T1000 (cell line): ENCODE measurements around the gene MIDN.
"Not testable (repeated sequence)": the region's sequence is repeated elsewhere in the genome, so short reads cannot be mapped to it uniquely, and the experiment has no call there.

Experiments used
- DNase-seq: peaks from one replicate; lab custom pipeline; 2025; ENCODE audit warnings: mixed read lengths; lab: John Stamatoyannopoulos, UW

MIDN gene

GRCh38 chr19:1295169-1296012 is 47.0 kb downstream of the MIDN start:
- no peak for DNase-seq

GRCh38 chr19:1296078-1296477 is 47.7 kb downstream of the MIDN start:
- DNase-seq = no peak

- no peak for DNase-seq
Measured at GRCh38 chr19:1296575-1297271, 48.3 kb downstream of the MIDN start.

- DNase-seq = no peak
Measured at GRCh38 chr19:1298235-1298634, 49.9 kb downstream of the MIDN start.

- no peak for DNase-seq
Measured at GRCh38 chr19:1299801-1300200, 51.4 kb downstream of the MIDN start.

- no peak for DNase-seq
Measured at GRCh38 chr19:1300744-1301490, 52.5 kb downstream of the MIDN start.

- DNase-seq = no peak
Measured at GRCh38 chr19:1302533-1303239, 54.3 kb downstream of the MIDN start.

- DNase-seq = no peak
Measured at GRCh38 chr19:1304197-1304924, 56.0 kb downstream of the MIDN start.

GRCh38 chr19:1305354-1305753 is 57.0 kb downstream of the MIDN start:
- DNase-seq = not testable (repeated sequence)

- DNase-seq = no peak
Measured at GRCh38 chr19:1307320-1307719, 58.9 kb downstream of the MIDN start.

- DNase-seq = no peak
Measured at GRCh38 chr19:1307755-1308303, 59.4 kb downstream of the MIDN start.

- no peak for DNase-seq
Measured at GRCh38 chr19:1308718-1309117, 60.3 kb downstream of the MIDN start.
